Measurements from ENCODE around the gene POLE. TPM values are rescaled to one million over a fixed set of nuclear protein-coding genes. Genes with fewer than 3 reads are reported as not detected.

POLE gene
- total and polyA plus RNA-seq, 2 experiments from 2014 or later: 26.6 to 34.2 TPM

- Histone ChIP-seq H3K27me3 (no peaks in the 10 kb centered on the region), H3K9me3 (ENCODE audit: low read depth) (no peaks in the 10 kb centered on the region), H3K4me2 (no peak overlapping the region), H3K4me3 (no peak overlapping the region), H3K36me3 (replicated peaks; ENCODE audit: insufficient read depth, low read depth) (no peaks in the 10 kb centered on the region), H3K79me2 (no peaks in the 10 kb centered on the region), H4K20me1 (ENCODE audit: insufficient read depth, poor library complexity, severe bottlenecking) (no peaks in the 10 kb centered on the region), H2AFZ (no peak overlapping the region), H3K4me1 (ENCODE audit: insufficient read depth) (no peaks in the 10 kb centered on the region), H3K9me2 (replicated peaks; ENCODE audit: insufficient read depth) (no peaks in the 10 kb centered on the region), H3K27ac (no peak overlapping the region)
- TF ChIP-seq EZH2phosphoT487 (IDR thresholded peaks at IDR 0.05; ENCODE audit: low read depth, severe bottlenecking, unreplicated experiment): no peak
- TF ChIP-seq CTCF (IDR thresholded peaks at IDR 0.05; ENCODE audit: poor library complexity): no peak
- no peak for TF ChIP-seq EZH2 (IDR thresholded peaks at IDR 0.05; ENCODE audit: borderline replicate concordance)
- 99% methylated on average over 8 of the region's 8 CpGs for WGBS (ENCODE audit: low lambda C conversion rate, missing lambda C conversion rate)
- no peak for DNase-seq (ENCODE audit: low spot score)
These were observed 53.7 kb downstream of the POLE start for GRCh38 chr12:132633398-132633797.

- 92% methylated on average over 17 of the region's 17 CpGs for WGBS (ENCODE audit: low lambda C conversion rate, missing lambda C conversion rate)
- Histone ChIP-seq H4K20me1 (ENCODE audit: insufficient read depth, poor library complexity, severe bottlenecking) (no peaks in the 10 kb centered on the region), H2AFZ (no peak overlapping the region), H3K27me3 (no peaks in the 10 kb centered on the region), H3K27ac (no peak overlapping the region), H3K9me2 (replicated peaks; ENCODE audit: insufficient read depth) (no peaks in the 10 kb centered on the region), H3K4me2 (no peak overlapping the region), H3K4me3 (no peak overlapping the region), H3K4me1 (ENCODE audit: insufficient read depth) (no peaks in the 10 kb centered on the region), H3K9me3 (ENCODE audit: low read depth) (no peaks in the 10 kb centered on the region), H3K36me3 (replicated peaks; ENCODE audit: insufficient read depth, low read depth) (no peaks in the 10 kb centered on the region), H3K79me2 (no peaks in the 10 kb centered on the region)
- no peak for DNase-seq (ENCODE audit: low spot score)
- TF ChIP-seq EZH2phosphoT487 (IDR thresholded peaks at IDR 0.05; ENCODE audit: low read depth, severe bottlenecking, unreplicated experiment) (no peak), EZH2 (IDR thresholded peaks at IDR 0.05; ENCODE audit: borderline replicate concordance) (no peak), CTCF (IDR thresholded peaks at IDR 0.05; ENCODE audit: poor library complexity) (no peak)
These were observed 54.5 kb downstream of the POLE start for GRCh38 chr12:132632521-132633228.

GRCh38 chr12:132631666-132632065 is 55.5 kb downstream of the POLE start:
- Histone ChIP-seq H3K4me1 (ENCODE audit: insufficient read depth) (no peaks in the 10 kb centered on the region), H3K27ac (no peak overlapping the region), H3K36me3 (replicated peaks; ENCODE audit: insufficient read depth, low read depth) (no peaks in the 10 kb centered on the region), H3K4me3 (no peak overlapping the region), H4K20me1 (ENCODE audit: insufficient read depth, poor library complexity, severe bottlenecking) (no peaks in the 10 kb centered on the region), H3K9me3 (ENCODE audit: low read depth) (no peaks in the 10 kb centered on the region), H3K9me2 (replicated peaks; ENCODE audit: insufficient read depth) (no peaks in the 10 kb centered on the region), H3K79me2 (no peaks in the 10 kb centered on the region), H2AFZ (no peak overlapping the region), H3K4me2 (no peak overlapping the region), H3K27me3 (no peaks in the 10 kb centered on the region)
- TF ChIP-seq EZH2 (IDR thresholded peaks at IDR 0.05; ENCODE audit: borderline replicate concordance): no peak
- TF ChIP-seq EZH2phosphoT487 (IDR thresholded peaks at IDR 0.05; ENCODE audit: low read depth, severe bottlenecking, unreplicated experiment): no peak
- no peak for TF ChIP-seq CTCF (IDR thresholded peaks at IDR 0.05; ENCODE audit: poor library complexity)
- no peak for DNase-seq (ENCODE audit: low spot score)
- WGBS (ENCODE audit: low lambda C conversion rate, missing lambda C conversion rate): 91% methylated on average over 11 of the region's 11 CpGs

Data from hepatocyte (in vitro differentiated cells).